H9 (cell line): ENCODE measurements around the gene ALG12. TPM values are rescaled to one million over a fixed set of nuclear protein-coding genes. Genes with fewer than 3 reads are reported as not detected.

Experiments
- DNase-seq: peaks from one replicate; pipeline ENCODE4 v3.0.0-alpha.2; 2017
- H2AFZ ChIP-seq: one replicate; pipeline ENCODE4 v1.6.1; 2013; ENCODE audit warnings: mild to moderate bottlenecking, low read length, control low read depth, moderate library complexity
- H2AK5ac ChIP-seq: 2 replicates; pipeline ENCODE4 v1.6.1; 2013; ENCODE audit warnings: low read length, control low read depth, mixed read lengths; ENCODE audit not compliant: insufficient read length
- H2BK120ac ChIP-seq: one replicate; pipeline ENCODE4 v1.6.1; 2013; ENCODE audit warnings: low read depth, mild to moderate bottlenecking, low read length, control low read depth, inconsistent platforms; ENCODE audit not compliant: poor library complexity, severe bottlenecking
- H2BK12ac ChIP-seq: 2 replicates; pipeline ENCODE4 v1.6.1; 2013; ENCODE audit warnings: low read length, control low read depth, mixed read lengths, low read depth; ENCODE audit not compliant: insufficient read length
- H2BK15ac ChIP-seq: 2 replicates; pipeline ENCODE4 v1.6.1; 2013; ENCODE audit warnings: low read depth, low read length, control low read depth
- H2BK20ac ChIP-seq: one replicate; pipeline ENCODE4 v1.6.1; 2013; ENCODE audit warnings: low read depth, mild to moderate bottlenecking, low read length, control low read depth, inconsistent platforms; ENCODE audit not compliant: poor library complexity, severe bottlenecking
- H2BK5ac ChIP-seq: 2 replicates; pipeline ENCODE4 v1.6.1; 2013; ENCODE audit warnings: low read length, control low read depth, mixed read lengths; ENCODE audit not compliant: insufficient read length
- H3K14ac ChIP-seq: 2 replicates; pipeline ENCODE4 v1.6.1; 2013; ENCODE audit warnings: low read length, control low read depth; ENCODE audit not compliant: insufficient read depth
- H3K18ac ChIP-seq: 2 replicates; pipeline ENCODE4 v1.6.1; 2013; ENCODE audit warnings: low read depth, mild to moderate bottlenecking, mixed read lengths, low read length, control low read depth; ENCODE audit not compliant: insufficient read length
- H3K23ac ChIP-seq: 2 replicates; pipeline ENCODE4 v1.6.1; 2013; ENCODE audit warnings: low read length, control low read depth, mixed read lengths, low read depth; ENCODE audit not compliant: insufficient read length
- H3K23me2 ChIP-seq: 2 replicates; pipeline ENCODE4 v1.6.1; 2013; ENCODE audit warnings: low read depth, mild to moderate bottlenecking, mixed read lengths, low read length, control low read depth; ENCODE audit not compliant: insufficient read length, poor library complexity, severe bottlenecking
- H3K27ac ChIP-seq: 2 replicates; pipeline ENCODE4 v1.5.1; 2013; ENCODE audit warnings: low read length, control low read depth, mixed read lengths, low read depth; ENCODE audit not compliant: insufficient read length
- H3K27me3 ChIP-seq: 2 replicates; pipeline ENCODE4 v1.6.1; 2013; ENCODE audit warnings: low read length, control low read depth, inconsistent platforms; ENCODE audit not compliant: insufficient read depth
- H3K4ac ChIP-seq: 2 replicates; pipeline ENCODE4 v1.6.1; 2013; ENCODE audit warnings: low read depth, mild to moderate bottlenecking, control low read depth, inconsistent platforms, low read length, moderate library complexity
- H3K4me1 ChIP-seq: 2 replicates; pipeline ENCODE4 v1.6.1; 2013; ENCODE audit warnings: low read length, control low read depth, inconsistent platforms; ENCODE audit not compliant: insufficient read depth
- H3K4me2 ChIP-seq: 2 replicates; pipeline ENCODE4 v1.6.1; 2013; ENCODE audit warnings: low read length, control low read depth, mixed read lengths; ENCODE audit not compliant: insufficient read length, insufficient read depth
- H3K56ac ChIP-seq: 2 replicates; pipeline ENCODE4 v1.6.1; 2013; ENCODE audit warnings: low read depth, mild to moderate bottlenecking, mixed read lengths, low read length, control low read depth; ENCODE audit not compliant: insufficient read length
- H3K79me1 ChIP-seq: 2 replicates; pipeline ENCODE4 v1.6.1; 2013; ENCODE audit warnings: low read depth, mild to moderate bottlenecking, moderate library complexity, low read length, control low read depth, inconsistent platforms; ENCODE audit not compliant: insufficient read depth, poor library complexity, severe bottlenecking
- H3K79me2 ChIP-seq: 2 replicates; pipeline ENCODE4 v1.6.1; 2013; ENCODE audit warnings: low read length, control low read depth, inconsistent platforms; ENCODE audit not compliant: insufficient read depth
- H3K9ac ChIP-seq: 2 replicates; pipeline ENCODE4 v1.6.1; 2013; ENCODE audit warnings: low read length, control low read depth, mixed read lengths; ENCODE audit not compliant: insufficient read length; ENCODE audit errors: extremely low read depth
- H3K9me3 ChIP-seq: one replicate; pipeline ENCODE4 v1.6.1; 2013; ENCODE audit warnings: low read depth, low read length, inconsistent platforms; ENCODE audit not compliant: control insufficient read depth
- H3T11ph ChIP-seq: one replicate; pipeline ENCODE4 v1.6.1; 2013; ENCODE audit warnings: mild to moderate bottlenecking, low read length, control low read depth, inconsistent platforms
- H4K20me1 ChIP-seq: one replicate; pipeline ENCODE4 v1.6.1; 2013; ENCODE audit not compliant: control insufficient read depth, insufficient read length, insufficient read depth
- H4K5ac ChIP-seq: 2 replicates; pipeline ENCODE4 v1.6.1; 2013; ENCODE audit warnings: low read depth, mild to moderate bottlenecking, mixed read lengths, low read length, control low read depth; ENCODE audit not compliant: insufficient read length
- H4K8ac ChIP-seq: replicated peaks from 2 replicates; pipeline ENCODE4 v1.6.1; 2013; ENCODE audit warnings: low read length, control low read depth, mixed read lengths, low read depth; ENCODE audit not compliant: insufficient read length
- H4K91ac ChIP-seq: 2 replicates; pipeline ENCODE4 v1.6.1; 2013; ENCODE audit warnings: low read depth, mild to moderate bottlenecking, moderate library complexity, mixed read lengths, low read length, control low read depth; ENCODE audit not compliant: insufficient read length
- H3K27ac Mint-ChIP-seq, 3 experiments: 2 replicates in 2 of 3; 3 replicates in 1 of 3; pipeline ENCODE4 v1.8.0; 2020 to 2021; ENCODE audit warnings: mixed read lengths in 3 of 3, mild to moderate bottlenecking in 1 of 3, moderate library complexity in 1 of 3
- H3K27me3 Mint-ChIP-seq: 2 replicates; pipeline ENCODE4 v1.8.0; 2021; ENCODE audit warnings: low read depth, mild to moderate bottlenecking, moderate library complexity, mixed read lengths
- H3K36me3 Mint-ChIP-seq, 3 experiments: 2 replicates in 2 of 3; 3 replicates in 1 of 3; pipeline ENCODE4 v1.8.0; 2020 to 2021; ENCODE audit warnings: low read depth in 3 of 3, mixed read lengths in 3 of 3; ENCODE audit not compliant: insufficient read depth in 1 of 3
- H3K4me1 Mint-ChIP-seq, 2 experiments: 2 replicates each; pipeline ENCODE4 v1.8.0; 2020; ENCODE audit warnings: mixed read lengths in 2 of 2
- H3K4me3 Mint-ChIP-seq, 2 experiments: 2 replicates in 1 of 2; 3 replicates in 1 of 2; pipeline ENCODE4 v1.8.0; 2020 to 2021; ENCODE audit warnings: mild to moderate bottlenecking in 2 of 2, mixed read lengths in 2 of 2, moderate library complexity in 1 of 2
- H3K9me3 Mint-ChIP-seq, 2 experiments: 2 replicates in 1 of 2; 3 replicates in 1 of 2; pipeline ENCODE4 v1.8.0; 2020; ENCODE audit warnings: mild to moderate bottlenecking in 2 of 2, mixed read lengths in 2 of 2, moderate library complexity in 1 of 2
- WGBS: extraction: QIAGEN DNeasy Blood & Tissue Kit; methylation state at CpG from one replicate; pipeline ENCODE4 v1.1.7; 2013; ENCODE audit warnings: missing lambda C conversion rate, low lambda C conversion rate, mixed read lengths; ENCODE audit not compliant: insufficient read length; ENCODE audit errors: extremely low coverage; 5-methylcytosine and 5-hydroxymethylcytosine counted together
- total RNA-seq: library from RNA; stranded (reverse); gene quantifications from 2 replicates; pipeline ENCODE4 v1.2.1, GENCODE V29; 2021
- TF ChIP-seq, protein P1 (sequence below): fragments of 200-600 bp; sonication (generic); conservative IDR thresholded peaks from 3 replicates; pipeline ENCODE4 v1.8.0; 2021; ENCODE audit warnings: antibody characterized with exemption, mild to moderate bottlenecking

The ALG12 gene
- total RNA-seq, 1 experiment from 2014 or later: 19.2 TPM

DNA sequence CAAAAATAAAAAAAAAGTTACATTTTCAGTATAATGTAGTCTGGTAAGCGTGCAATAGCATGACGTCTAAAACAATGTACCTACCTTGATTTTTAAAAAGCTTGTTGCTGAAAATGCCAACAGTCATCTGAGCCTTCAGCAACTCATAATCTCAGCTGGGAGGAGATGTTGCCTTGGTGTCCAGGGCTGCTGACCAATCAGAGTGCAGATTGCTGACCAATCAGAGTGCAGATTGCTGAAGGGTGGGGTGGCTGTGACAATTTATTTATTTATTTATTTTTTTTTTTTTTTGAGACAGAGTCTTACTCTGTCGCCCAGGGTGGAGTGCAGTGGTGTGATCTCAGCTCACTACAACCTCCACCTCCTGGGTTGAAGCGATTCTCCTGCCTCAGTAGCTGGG lies 46.8 kb downstream of the ALG12 start:
- H3K23ac ChIP-seq: no peak overlapping the region
- Mint-ChIP-seq H3K9me3 (peaks cover 36 to 39% of the 10 kb centered on the region in 2 experiments), H3K27ac (no peak overlapping the region), H3K4me3 (no peak overlapping the region), H3K36me3 (peaks cover 47 to 62% (median 51%) of the 10 kb centered on the region in 3 experiments), H3K4me1 (peaks cover 9 to 12% of the 10 kb centered on the region in 2 experiments), H3K27me3 (no peaks in the 10 kb centered on the region)
- DNase-seq: no peak
- H3T11ph ChIP-seq: no peak overlapping the region
- no CpG with 5 or more reads among the region's 4 CpGs for WGBS
- no peak overlapping the region for H2BK5ac ChIP-seq
- peaks cover 4% of the 10 kb centered on the region for H3K9me3 ChIP-seq
- no peak overlapping the region for H3K9ac ChIP-seq
- no peaks in the 10 kb centered on the region for H4K20me1 ChIP-seq
- H2AK5ac ChIP-seq: no peak overlapping the region
- H3K4me1 ChIP-seq: no peaks in the 10 kb centered on the region
- H3K4ac ChIP-seq: no peak overlapping the region
- no peaks in the 10 kb centered on the region for H3K27me3 ChIP-seq
- H4K5ac ChIP-seq: no peak overlapping the region
- H3K4me2 ChIP-seq: no peak overlapping the region
- H4K91ac ChIP-seq: no peak overlapping the region
- H3K14ac ChIP-seq: no peak overlapping the region
- peaks cover 19% of the 10 kb centered on the region for H3K79me1 ChIP-seq
- H3K56ac ChIP-seq: no peak overlapping the region
- H3K27ac ChIP-seq: no peak overlapping the region
- H3K23me2 ChIP-seq: no peaks in the 10 kb centered on the region
- H2BK20ac ChIP-seq: no peak overlapping the region
- no peak overlapping the region for H4K8ac ChIP-seq
- H2BK15ac ChIP-seq: no peak overlapping the region
- peaks cover 22% of the 10 kb centered on the region; the same call in 1 of the 2 replicates for H3K79me2 ChIP-seq
- H2BK12ac ChIP-seq: no peak overlapping the region
- TF ChIP-seq, protein P1, sequence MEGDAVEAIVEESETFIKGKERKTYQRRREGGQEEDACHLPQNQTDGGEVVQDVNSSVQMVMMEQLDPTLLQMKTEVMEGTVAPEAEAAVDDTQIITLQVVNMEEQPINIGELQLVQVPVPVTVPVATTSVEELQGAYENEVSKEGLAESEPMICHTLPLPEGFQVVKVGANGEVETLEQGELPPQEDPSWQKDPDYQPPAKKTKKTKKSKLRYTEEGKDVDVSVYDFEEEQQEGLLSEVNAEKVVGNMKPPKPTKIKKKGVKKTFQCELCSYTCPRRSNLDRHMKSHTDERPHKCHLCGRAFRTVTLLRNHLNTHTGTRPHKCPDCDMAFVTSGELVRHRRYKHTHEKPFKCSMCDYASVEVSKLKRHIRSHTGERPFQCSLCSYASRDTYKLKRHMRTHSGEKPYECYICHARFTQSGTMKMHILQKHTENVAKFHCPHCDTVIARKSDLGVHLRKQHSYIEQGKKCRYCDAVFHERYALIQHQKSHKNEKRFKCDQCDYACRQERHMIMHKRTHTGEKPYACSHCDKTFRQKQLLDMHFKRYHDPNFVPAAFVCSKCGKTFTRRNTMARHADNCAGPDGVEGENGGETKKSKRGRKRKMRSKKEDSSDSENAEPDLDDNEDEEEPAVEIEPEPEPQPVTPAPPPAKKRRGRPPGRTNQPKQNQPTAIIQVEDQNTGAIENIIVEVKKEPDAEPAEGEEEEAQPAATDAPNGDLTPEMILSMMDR: no peak
- no peak overlapping the region for H3K18ac ChIP-seq
- no peak overlapping the region for H2BK120ac ChIP-seq
- no peak overlapping the region for H2AFZ ChIP-seq
